ENCODE measurements around the gene FER.

FER gene

DNA sequence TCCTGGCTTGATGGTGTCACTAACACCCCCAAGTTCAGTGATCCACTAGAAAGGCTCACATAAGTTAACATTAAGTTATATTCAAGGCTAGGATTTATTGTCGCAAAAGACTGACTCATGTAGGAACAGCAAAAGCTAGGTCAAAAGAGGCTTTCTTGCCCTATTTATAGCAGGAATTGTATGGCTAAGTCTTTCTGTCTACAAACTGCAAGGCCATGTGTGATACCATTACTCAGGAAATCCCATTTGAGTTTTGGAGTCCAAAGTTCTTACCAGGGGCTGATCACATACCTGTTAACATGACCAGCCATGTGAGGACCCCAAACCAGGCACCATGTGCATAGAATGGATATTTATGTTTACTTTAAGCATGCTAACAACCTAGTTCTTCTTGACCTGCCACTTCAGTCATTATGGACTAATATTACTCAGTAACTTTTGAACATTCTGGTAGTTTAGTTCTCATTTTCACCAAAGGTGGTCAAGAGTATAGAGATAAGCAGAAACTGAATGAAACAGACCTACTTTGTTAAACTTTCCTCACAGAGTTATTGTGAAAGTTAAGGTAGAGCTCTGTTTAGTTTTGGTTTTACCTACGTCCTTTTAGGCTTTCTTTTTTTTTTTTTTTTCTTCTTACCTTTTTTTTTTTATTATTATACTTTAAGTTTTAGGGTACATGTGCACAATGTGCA, 281.1 kb downstream of the FER start:
- peaks cover 6% of the 10 kb centered on the region for H3K4me1 ChIP-seq (ENCODE audit: low read length)
- TF ChIP-seq EZH2phosphoT487 (IDR thresholded peaks at IDR 0.05; ENCODE audit: low read depth) (no peak), CTCF (IDR thresholded peaks at IDR 0.05; ENCODE audit: low read depth, low read length) (no peak)
- H3K36me3 ChIP-seq (replicated peaks; ENCODE audit: low read depth, low read length) = no peaks in the 10 kb centered on the region
- no peaks in the 10 kb centered on the region for H3K9me3 ChIP-seq (ENCODE audit: insufficient read depth, low read length)
- no peaks in the 10 kb centered on the region for H3K27me3 ChIP-seq (ENCODE audit: low read depth, low read length)
- H3K4me3 ChIP-seq (ENCODE audit: low read length) = no peak overlapping the region
- no peaks in the 10 kb centered on the region for H3K79me2 ChIP-seq (ENCODE audit: low read length)
- H2AFZ ChIP-seq (ENCODE audit: low read depth, low read length) = no peak overlapping the region
- H3K4me2 ChIP-seq (ENCODE audit: low read length) = no peak overlapping the region
- no peak overlapping the region for H3K9ac ChIP-seq (ENCODE audit: low read length)
- no peaks in the 10 kb centered on the region for H4K20me1 ChIP-seq (ENCODE audit: insufficient read depth, low read length)
- H3K27ac ChIP-seq (ENCODE audit: low read length) = no peak overlapping the region

- no peaks in the 10 kb centered on the region for H3K36me3 ChIP-seq (replicated peaks; ENCODE audit: low read depth, low read length)
- H3K9ac ChIP-seq (ENCODE audit: low read length) = no peak overlapping the region
- no peak overlapping the region for H2AFZ ChIP-seq (ENCODE audit: low read depth, low read length)
- H3K4me2 ChIP-seq (ENCODE audit: low read length) = no peak overlapping the region
- H3K9me3 ChIP-seq (ENCODE audit: insufficient read depth, low read length) = no peaks in the 10 kb centered on the region
- no peak overlapping the region for H3K4me3 ChIP-seq (ENCODE audit: low read length)
- TF ChIP-seq EZH2phosphoT487 (IDR thresholded peaks at IDR 0.05; ENCODE audit: low read depth) (no peak), CTCF (IDR thresholded peaks at IDR 0.05; ENCODE audit: low read depth, low read length) (no peak)
- H3K79me2 ChIP-seq (ENCODE audit: low read length) = no peaks in the 10 kb centered on the region
- no peaks in the 10 kb centered on the region for H4K20me1 ChIP-seq (ENCODE audit: insufficient read depth, low read length)
- no peak overlapping the region for H3K27ac ChIP-seq (ENCODE audit: low read length)
- H3K27me3 ChIP-seq (ENCODE audit: low read depth, low read length) = no peaks in the 10 kb centered on the region
- peaks cover 14% of the 10 kb centered on the region for H3K4me1 ChIP-seq (ENCODE audit: low read length)
These were observed 282.1 kb downstream of the FER start for GRCh38 chr5:109029847-109030246.

DNA sequence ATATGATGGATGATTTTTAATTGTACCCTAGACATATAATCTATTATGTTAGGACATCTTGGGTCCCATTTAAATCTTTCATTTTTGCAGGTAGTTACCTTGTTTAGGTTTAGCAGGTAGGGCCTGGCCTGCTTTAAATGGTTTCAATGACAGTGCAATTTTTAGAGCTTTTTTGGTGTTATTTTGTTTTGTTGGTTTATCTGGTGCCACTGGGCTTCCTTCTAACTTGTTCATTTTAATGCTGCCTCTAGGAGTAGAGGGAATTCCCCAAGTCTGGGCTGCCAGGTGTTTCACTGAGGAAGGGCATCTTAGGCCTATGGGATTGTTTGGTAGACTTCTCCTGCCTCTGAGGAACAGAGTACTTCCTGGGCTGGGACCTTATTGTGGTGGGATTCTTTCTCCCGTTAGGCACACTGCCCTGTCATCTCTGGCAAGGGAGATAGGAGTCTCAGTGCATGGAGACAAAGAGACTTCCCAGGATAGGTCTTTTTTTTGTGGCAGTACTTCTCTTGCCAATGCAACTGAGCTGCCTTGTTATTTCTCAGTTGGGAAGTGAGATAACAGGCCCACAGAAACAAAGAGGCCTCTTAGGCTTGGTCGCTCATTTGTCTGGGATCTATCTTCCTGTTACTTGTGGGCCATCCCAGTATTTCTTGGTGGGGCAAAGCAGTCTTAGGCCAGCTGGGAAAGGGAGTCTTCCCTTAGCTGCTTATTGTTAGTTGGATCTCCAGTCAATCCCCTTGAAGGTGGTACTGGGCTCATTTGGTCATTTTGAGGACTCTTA, 282.9 kb downstream of the FER start:
- Histone ChIP-seq H3K9me3 (ENCODE audit: insufficient read depth, low read length) (no peaks in the 10 kb centered on the region), H3K27ac (ENCODE audit: low read length) (no peak overlapping the region), H4K20me1 (ENCODE audit: insufficient read depth, low read length) (no peaks in the 10 kb centered on the region), H3K36me3 (replicated peaks; ENCODE audit: low read depth, low read length) (no peaks in the 10 kb centered on the region), H3K4me1 (ENCODE audit: low read length) (peaks cover 14% of the 10 kb centered on the region), H3K79me2 (ENCODE audit: low read length) (no peaks in the 10 kb centered on the region), H3K27me3 (ENCODE audit: low read depth, low read length) (no peaks in the 10 kb centered on the region), H3K4me3 (ENCODE audit: low read length) (no peak overlapping the region), H2AFZ (ENCODE audit: low read depth, low read length) (no peak overlapping the region), H3K9ac (ENCODE audit: low read length) (no peak overlapping the region), H3K4me2 (ENCODE audit: low read length) (no peak overlapping the region)
- TF ChIP-seq CTCF (IDR thresholded peaks at IDR 0.05; ENCODE audit: low read depth, low read length) (no peak), EZH2phosphoT487 (IDR thresholded peaks at IDR 0.05; ENCODE audit: low read depth) (no peak)

- no peaks in the 10 kb centered on the region for H3K9me3 ChIP-seq (ENCODE audit: insufficient read depth, low read length)
- H4K20me1 ChIP-seq (ENCODE audit: insufficient read depth, low read length) = no peaks in the 10 kb centered on the region
- no peak overlapping the region for H2AFZ ChIP-seq (ENCODE audit: low read depth, low read length)
- no peaks in the 10 kb centered on the region for H3K79me2 ChIP-seq (ENCODE audit: low read length)
- no peak overlapping the region for H3K27ac ChIP-seq (ENCODE audit: low read length)
- H3K9ac ChIP-seq (ENCODE audit: low read length) = no peak overlapping the region
- TF ChIP-seq CTCF (IDR thresholded peaks at IDR 0.05; ENCODE audit: low read depth, low read length) = no peak
- no peak for TF ChIP-seq EZH2phosphoT487 (IDR thresholded peaks at IDR 0.05; ENCODE audit: low read depth)
- H3K36me3 ChIP-seq (replicated peaks; ENCODE audit: low read depth, low read length) = no peaks in the 10 kb centered on the region
- no peak overlapping the region for H3K4me3 ChIP-seq (ENCODE audit: low read length)
- no peak overlapping the region for H3K4me2 ChIP-seq (ENCODE audit: low read length)
- H3K27me3 ChIP-seq (ENCODE audit: low read depth, low read length) = no peaks in the 10 kb centered on the region
- peaks cover 14% of the 10 kb centered on the region for H3K4me1 ChIP-seq (ENCODE audit: low read length)
These were observed 286.6 kb downstream of the FER start for GRCh38 chr5:109034306-109034705.
